Keratinocyte (primary cell): ENCODE results near the gene LGR4. TPM values are rescaled to one million over a fixed set of nuclear protein-coding genes. Genes with fewer than 3 reads are reported as not detected.

Experiments
- DNase-seq: peaks from one replicate; pipeline ENCODE4 v3.0.0-alpha.2; 2011; ENCODE audit warnings: low read depth, missing footprints, low spot score
- FAIRE-seq: peaks from 2 replicates; lab custom pipeline; 2011; peaks lifted over from hg19 to GRCh38; lab: Jason Lieb, UNC
- H2AFZ ChIP-seq: 2 replicates; pipeline ENCODE4 v1.6.0; 2012; ENCODE audit warnings: low read length, control low read depth, inconsistent platforms; ENCODE audit not compliant: control insufficient read depth
- H3K27ac ChIP-seq: 2 replicates; pipeline ENCODE4 v1.5.1; 2011; ENCODE audit warnings: low read length; ENCODE audit not compliant: control insufficient read depth, insufficient read depth
- H3K27me3 ChIP-seq: 3 replicates; pipeline ENCODE4 v1.6.0; 2011; ENCODE audit warnings: low read length; ENCODE audit not compliant: control insufficient read depth, insufficient read depth; ENCODE audit errors: extremely low read depth
- H3K36me3 ChIP-seq, 2 experiments: 2 replicates in 1 of 2; 3 replicates in 1 of 2; pipeline ENCODE4 v1.5.1; 2011; ENCODE audit warnings: low read length in 2 of 2, mild to moderate bottlenecking in 1 of 2; ENCODE audit not compliant: control insufficient read depth in 2 of 2, insufficient read depth in 2 of 2; ENCODE audit errors: extremely low read depth in 1 of 2
- H3K4me1 ChIP-seq: 3 replicates; pipeline ENCODE4 v1.5.1; 2011; ENCODE audit warnings: low read length; ENCODE audit not compliant: control insufficient read depth, insufficient read depth; ENCODE audit errors: extremely low read depth
- H3K4me2 ChIP-seq: 3 replicates; pipeline ENCODE4 v1.6.0; 2011; ENCODE audit warnings: low read depth, low read length; ENCODE audit not compliant: control insufficient read depth, insufficient read depth; ENCODE audit errors: extremely low read depth
- H3K4me3 ChIP-seq, 3 experiments: fragments of 200-600 bp in 1 of 3; sonication (generic) in 1 of 3; 2 replicates in 2 of 3; 3 replicates in 1 of 3; pipeline ENCODE4 v1.5.1; 2011 to 2016; ENCODE audit warnings: low read length in 3 of 3, mild to moderate bottlenecking in 3 of 3, control low read depth in 2 of 3, inconsistent platforms in 1 of 3, low read depth in 1 of 3, mixed read lengths in 1 of 3, mixed run types in 1 of 3, moderate library complexity in 1 of 3; ENCODE audit not compliant: control insufficient read depth in 2 of 3, insufficient read depth in 2 of 3; ENCODE audit errors: extremely low read depth in 1 of 3
- H3K79me2 ChIP-seq: 2 replicates; pipeline ENCODE4 v1.6.0; 2012; ENCODE audit warnings: low read length; ENCODE audit not compliant: control insufficient read depth, insufficient read depth
- H3K9ac ChIP-seq: 3 replicates; pipeline ENCODE4 v1.6.0; 2011; ENCODE audit warnings: low read length; ENCODE audit not compliant: control insufficient read depth, insufficient read depth; ENCODE audit errors: extremely low read depth
- H3K9me1 ChIP-seq: 3 replicates; pipeline ENCODE4 v1.6.0; 2011; ENCODE audit warnings: low read length; ENCODE audit not compliant: control insufficient read depth, insufficient read depth; ENCODE audit errors: extremely low read depth
- H3K9me3 ChIP-seq: 2 replicates; pipeline ENCODE4 v1.5.1; 2012; ENCODE audit warnings: low read depth, low read length; ENCODE audit not compliant: control insufficient read depth
- H4K20me1 ChIP-seq: 3 replicates; pipeline ENCODE4 v1.6.0; 2011; ENCODE audit warnings: low read length; ENCODE audit not compliant: control insufficient read depth, insufficient read depth; ENCODE audit errors: extremely low read depth
- EZH2 ChIP-seq: IDR thresholded peaks from one replicate; pipeline ENCODE4 v1.6.1; 2012; ENCODE audit warnings: inconsistent platforms, mild to moderate bottlenecking, low read length, moderate library complexity
- dilution Hi-C: fragments of 300-500 bp; cut with MboI; formaldehyde crosslinking; loops from one replicate; pipeline ENCODE4 v1.7.0; 2020; ENCODE audit warnings: low sequenced_read_pairs; ENCODE audit not compliant: extremely low pct_ligation_motif_present
- polyA plus RNA-seq, 5 experiments: library from polyadenylated mRNA; depleted of rRNA in 3 of 5; stranded (reverse) in 3 of 5; stranded (forward) in 1 of 5; unstranded in 1 of 5; fragments of >200 nt; gene quantifications; 1 replicate in 1 of 5; 2 replicates in 3 of 5; 3 replicates in 1 of 5; pipeline versions ENCODE4 v1.2.1 to v1.2.3, GENCODE V29; 2011 to 2012; ENCODE audit warnings: missing spikeins in 2 of 5, low read depth in 1 of 5, low replicate concordance in 1 of 5
- TF ChIP-seq, protein P1 (sequence below), 3 experiments: IDR thresholded peaks in 1 of 3; conservative IDR thresholded peaks in 1 of 3; optimal IDR thresholded peaks in 1 of 3; 2 replicates in 2 of 3; 3 replicates in 1 of 3; pipeline versions ENCODE3 to v1.5.1; 2011; ENCODE audit warnings: low read length in 3 of 3, mild to moderate bottlenecking in 3 of 3, moderate library complexity in 2 of 3, control low read depth in 1 of 3, inconsistent platforms in 1 of 3; ENCODE audit not compliant: insufficient read depth in 2 of 3; ENCODE audit errors: extremely low read depth in 1 of 3

LGR4 gene
- polyA plus RNA-seq, 1 donor (not counting 4 experiments of a cell fraction or from before 2014, with no cell fraction given) = 49.7 TPM

DNA sequence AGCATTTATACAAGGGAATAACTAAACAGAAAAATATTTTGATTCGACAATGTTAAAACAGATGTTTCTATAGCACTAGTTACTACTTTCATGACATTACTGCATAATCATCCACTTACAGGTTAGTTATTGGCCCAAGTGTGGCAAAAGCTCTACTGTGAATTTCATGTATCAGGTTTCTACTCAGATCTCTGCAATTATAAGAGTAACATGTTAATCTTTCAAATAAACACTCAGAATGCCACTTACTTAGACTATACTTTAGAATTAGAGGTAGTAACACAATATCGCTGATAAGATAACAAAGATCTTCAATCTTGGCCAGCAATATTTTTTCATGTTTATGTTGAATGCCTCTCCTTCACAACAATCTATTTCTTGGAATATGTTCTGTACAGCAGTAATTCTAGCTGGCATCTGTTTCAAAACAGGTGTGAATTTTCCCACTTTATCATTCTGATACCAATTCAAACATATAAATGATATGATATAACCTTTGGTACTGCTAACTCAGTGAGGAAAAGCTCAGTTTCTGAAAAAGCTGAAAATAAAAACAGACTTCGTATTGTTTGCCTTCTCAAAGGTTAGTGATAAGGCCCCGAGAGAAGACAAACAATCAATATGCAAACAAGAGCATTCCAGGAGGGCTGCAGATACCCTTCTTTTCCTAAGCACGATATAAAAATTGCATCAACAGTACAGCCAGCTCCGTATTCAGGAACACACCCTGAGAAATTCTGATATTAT, 98.6 kb downstream of the LGR4 start:
- DNase-seq = no peak
- no peaks in the 10 kb centered on the region for H3K9me3 ChIP-seq
- no peak overlapping the region for H3K4me3 ChIP-seq
- dilution Hi-C loops = no loop called here
- H3K36me3 ChIP-seq = peaks cover 5 to 17% of the 10 kb centered on the region in 2 experiments
- H4K20me1 ChIP-seq = no peaks in the 10 kb centered on the region
- TF ChIP-seq EZH2 = no peak
- TF ChIP-seq, protein P1, sequence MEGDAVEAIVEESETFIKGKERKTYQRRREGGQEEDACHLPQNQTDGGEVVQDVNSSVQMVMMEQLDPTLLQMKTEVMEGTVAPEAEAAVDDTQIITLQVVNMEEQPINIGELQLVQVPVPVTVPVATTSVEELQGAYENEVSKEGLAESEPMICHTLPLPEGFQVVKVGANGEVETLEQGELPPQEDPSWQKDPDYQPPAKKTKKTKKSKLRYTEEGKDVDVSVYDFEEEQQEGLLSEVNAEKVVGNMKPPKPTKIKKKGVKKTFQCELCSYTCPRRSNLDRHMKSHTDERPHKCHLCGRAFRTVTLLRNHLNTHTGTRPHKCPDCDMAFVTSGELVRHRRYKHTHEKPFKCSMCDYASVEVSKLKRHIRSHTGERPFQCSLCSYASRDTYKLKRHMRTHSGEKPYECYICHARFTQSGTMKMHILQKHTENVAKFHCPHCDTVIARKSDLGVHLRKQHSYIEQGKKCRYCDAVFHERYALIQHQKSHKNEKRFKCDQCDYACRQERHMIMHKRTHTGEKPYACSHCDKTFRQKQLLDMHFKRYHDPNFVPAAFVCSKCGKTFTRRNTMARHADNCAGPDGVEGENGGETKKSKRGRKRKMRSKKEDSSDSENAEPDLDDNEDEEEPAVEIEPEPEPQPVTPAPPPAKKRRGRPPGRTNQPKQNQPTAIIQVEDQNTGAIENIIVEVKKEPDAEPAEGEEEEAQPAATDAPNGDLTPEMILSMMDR (optimal IDR thresholded peaks at IDR 0.05 in 1 of 3, IDR thresholded peaks at IDR 0.05 in 1 of 3, conservative IDR thresholded peaks at IDR 0.05 in 1 of 3; ENCODE audit: extremely low read depth in 1 of 3, insufficient read depth in 2 of 3, low read length in 3 of 3) = no peak
- H3K4me1 ChIP-seq = no peaks in the 10 kb centered on the region
- H3K9me1 ChIP-seq = no peaks in the 10 kb centered on the region
- no peak overlapping the region for H3K27ac ChIP-seq
- H2AFZ ChIP-seq = no peak overlapping the region
- FAIRE-seq = no peak
- H3K9ac ChIP-seq = no peak overlapping the region
- H3K27me3 ChIP-seq = no peaks in the 10 kb centered on the region
- no peak overlapping the region for H3K4me2 ChIP-seq
- H3K79me2 ChIP-seq = no peaks in the 10 kb centered on the region

DNA sequence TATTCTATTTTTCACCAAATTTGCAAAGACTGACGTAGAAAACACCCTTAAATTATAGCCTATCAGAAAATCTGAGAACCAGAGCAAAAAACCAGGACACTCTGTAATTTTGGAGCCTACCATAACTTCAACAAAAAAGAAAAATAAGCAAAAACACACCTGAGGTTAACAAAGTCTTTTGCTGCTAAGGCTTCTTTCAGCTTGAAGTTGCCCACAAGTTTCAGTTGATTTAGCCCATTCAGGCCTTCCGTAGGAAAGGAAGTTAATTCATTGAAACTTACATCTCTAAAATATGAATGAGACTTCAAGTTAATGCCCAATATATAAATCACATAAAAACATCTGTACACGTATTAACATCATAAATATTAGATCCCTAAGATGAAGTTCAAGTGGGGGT, 99.2 kb downstream of the LGR4 start:
- H3K79me2 ChIP-seq = no peaks in the 10 kb centered on the region
- H3K9me3 ChIP-seq = no peaks in the 10 kb centered on the region
- no peak overlapping the region for H2AFZ ChIP-seq
- H3K4me1 ChIP-seq = no peaks in the 10 kb centered on the region
- FAIRE-seq (no peak), DNase-seq (no peak)
- no peaks in the 10 kb centered on the region for H3K27me3 ChIP-seq
- H3K27ac ChIP-seq = no peak overlapping the region
- H3K4me2 ChIP-seq = no peak overlapping the region
- H3K36me3 ChIP-seq = peaks cover 8 to 21% of the 10 kb centered on the region in 2 experiments
- TF ChIP-seq, protein P1 (optimal IDR thresholded peaks at IDR 0.05 in 1 of 3, IDR thresholded peaks at IDR 0.05 in 1 of 3, conservative IDR thresholded peaks at IDR 0.05 in 1 of 3; ENCODE audit: extremely low read depth in 1 of 3, insufficient read depth in 2 of 3, low read length in 3 of 3) = no peak
- TF ChIP-seq EZH2 = no peak
- no peak overlapping the region for H3K4me3 ChIP-seq
- dilution Hi-C loops = no loop called here
- H3K9ac ChIP-seq = no peak overlapping the region
- no peaks in the 10 kb centered on the region for H4K20me1 ChIP-seq
- H3K9me1 ChIP-seq = no peaks in the 10 kb centered on the region
